AG10803 (cell line): ENCODE results near the gene HIF1A.
"Not testable (repeated sequence)": the region's sequence is repeated elsewhere in the genome, so short reads cannot be mapped to it uniquely, and the experiment has no call there.

Experiments
- DNase-seq: peaks from one replicate; pipeline ENCODE4 v3.0.0; 2010; ENCODE audit warnings: low read depth
- H3K4me3 ChIP-seq: 2 replicates; pipeline ENCODE4 v1.5.1; 2011; ENCODE audit warnings: mild to moderate bottlenecking, low read length, control low read depth
- TF ChIP-seq, protein P1 (sequence below): conservative IDR thresholded peaks from 2 replicates; pipeline ENCODE4 v1.5.1; 2011; ENCODE audit warnings: mild to moderate bottlenecking, low read length, control low read depth, inconsistent platforms

HIF1A gene

DNA sequence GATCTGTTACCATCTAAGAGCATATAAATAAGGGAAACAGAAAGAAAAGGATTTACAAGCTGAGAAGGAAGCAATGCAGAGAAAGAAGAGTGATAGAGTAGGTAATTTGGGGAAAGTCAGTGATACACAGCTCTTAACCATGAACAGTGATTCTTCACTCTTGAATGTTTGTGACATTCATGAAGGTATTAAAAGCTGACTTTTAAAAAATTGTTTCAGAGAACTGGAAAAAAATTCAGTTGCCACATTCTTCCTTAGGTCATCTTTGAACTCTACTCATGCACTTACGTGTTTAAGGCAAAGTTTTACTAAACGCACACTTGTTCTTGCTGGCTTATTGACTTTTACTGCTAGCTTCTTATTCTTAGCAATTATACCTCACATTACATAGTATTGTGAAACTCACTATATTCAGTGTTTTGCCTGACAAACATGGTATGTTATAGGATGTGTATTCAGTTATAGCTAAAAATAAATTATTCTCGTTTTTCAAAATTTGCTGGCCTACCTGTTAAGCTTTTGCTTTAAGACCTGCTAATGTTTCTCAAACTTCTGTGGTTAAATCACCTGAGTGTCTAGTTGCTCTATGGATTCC, 10.9 kb downstream of the HIF1A start:
- TF ChIP-seq, protein P1, sequence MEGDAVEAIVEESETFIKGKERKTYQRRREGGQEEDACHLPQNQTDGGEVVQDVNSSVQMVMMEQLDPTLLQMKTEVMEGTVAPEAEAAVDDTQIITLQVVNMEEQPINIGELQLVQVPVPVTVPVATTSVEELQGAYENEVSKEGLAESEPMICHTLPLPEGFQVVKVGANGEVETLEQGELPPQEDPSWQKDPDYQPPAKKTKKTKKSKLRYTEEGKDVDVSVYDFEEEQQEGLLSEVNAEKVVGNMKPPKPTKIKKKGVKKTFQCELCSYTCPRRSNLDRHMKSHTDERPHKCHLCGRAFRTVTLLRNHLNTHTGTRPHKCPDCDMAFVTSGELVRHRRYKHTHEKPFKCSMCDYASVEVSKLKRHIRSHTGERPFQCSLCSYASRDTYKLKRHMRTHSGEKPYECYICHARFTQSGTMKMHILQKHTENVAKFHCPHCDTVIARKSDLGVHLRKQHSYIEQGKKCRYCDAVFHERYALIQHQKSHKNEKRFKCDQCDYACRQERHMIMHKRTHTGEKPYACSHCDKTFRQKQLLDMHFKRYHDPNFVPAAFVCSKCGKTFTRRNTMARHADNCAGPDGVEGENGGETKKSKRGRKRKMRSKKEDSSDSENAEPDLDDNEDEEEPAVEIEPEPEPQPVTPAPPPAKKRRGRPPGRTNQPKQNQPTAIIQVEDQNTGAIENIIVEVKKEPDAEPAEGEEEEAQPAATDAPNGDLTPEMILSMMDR = no peak
- no peak for DNase-seq
- H3K4me3 ChIP-seq = no peak overlapping the region

DNA sequence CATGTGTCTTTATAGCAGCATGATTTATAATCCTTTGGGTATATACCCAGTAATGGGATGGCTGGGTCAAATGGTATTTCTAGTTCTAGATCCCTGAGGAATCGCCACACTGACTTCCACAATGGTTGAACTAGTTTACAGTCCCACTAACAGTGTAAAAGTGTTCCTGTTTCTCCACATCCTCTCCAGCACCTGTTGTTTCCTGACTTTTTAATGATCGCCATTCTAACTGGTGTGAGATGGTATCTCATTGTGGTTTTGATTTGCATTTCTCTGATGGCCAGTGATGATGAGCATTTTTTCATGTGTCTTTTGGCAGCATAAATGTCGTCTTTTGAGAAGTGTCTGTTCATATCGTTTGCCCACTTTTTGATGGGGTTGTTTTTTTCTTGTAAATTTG, 12.5 kb downstream of the HIF1A start:
- H3K4me3 ChIP-seq, DNase-seq: not testable (repeated sequence)

DNA sequence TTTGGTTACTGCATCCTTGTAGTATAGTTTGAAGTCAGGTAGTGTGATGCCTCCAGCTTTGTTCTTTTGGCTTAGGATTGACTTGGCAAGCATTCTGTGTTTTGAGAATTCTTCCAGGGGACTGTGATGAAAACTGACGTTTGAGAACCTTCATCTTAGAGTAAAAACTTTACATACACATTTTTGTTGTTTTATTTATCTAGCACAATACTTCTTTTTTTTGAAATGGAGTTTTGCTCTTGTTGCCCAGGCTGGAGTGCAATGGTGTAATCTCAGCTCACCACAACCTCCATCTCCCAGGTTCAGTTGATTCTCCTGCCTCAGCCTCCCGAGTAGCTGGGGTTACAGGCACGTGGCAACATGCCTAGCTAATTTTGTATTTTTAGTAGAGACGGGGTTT, 13.4 kb downstream of the HIF1A start:
- not testable (repeated sequence) for H3K4me3 ChIP-seq, DNase-seq

DNA sequence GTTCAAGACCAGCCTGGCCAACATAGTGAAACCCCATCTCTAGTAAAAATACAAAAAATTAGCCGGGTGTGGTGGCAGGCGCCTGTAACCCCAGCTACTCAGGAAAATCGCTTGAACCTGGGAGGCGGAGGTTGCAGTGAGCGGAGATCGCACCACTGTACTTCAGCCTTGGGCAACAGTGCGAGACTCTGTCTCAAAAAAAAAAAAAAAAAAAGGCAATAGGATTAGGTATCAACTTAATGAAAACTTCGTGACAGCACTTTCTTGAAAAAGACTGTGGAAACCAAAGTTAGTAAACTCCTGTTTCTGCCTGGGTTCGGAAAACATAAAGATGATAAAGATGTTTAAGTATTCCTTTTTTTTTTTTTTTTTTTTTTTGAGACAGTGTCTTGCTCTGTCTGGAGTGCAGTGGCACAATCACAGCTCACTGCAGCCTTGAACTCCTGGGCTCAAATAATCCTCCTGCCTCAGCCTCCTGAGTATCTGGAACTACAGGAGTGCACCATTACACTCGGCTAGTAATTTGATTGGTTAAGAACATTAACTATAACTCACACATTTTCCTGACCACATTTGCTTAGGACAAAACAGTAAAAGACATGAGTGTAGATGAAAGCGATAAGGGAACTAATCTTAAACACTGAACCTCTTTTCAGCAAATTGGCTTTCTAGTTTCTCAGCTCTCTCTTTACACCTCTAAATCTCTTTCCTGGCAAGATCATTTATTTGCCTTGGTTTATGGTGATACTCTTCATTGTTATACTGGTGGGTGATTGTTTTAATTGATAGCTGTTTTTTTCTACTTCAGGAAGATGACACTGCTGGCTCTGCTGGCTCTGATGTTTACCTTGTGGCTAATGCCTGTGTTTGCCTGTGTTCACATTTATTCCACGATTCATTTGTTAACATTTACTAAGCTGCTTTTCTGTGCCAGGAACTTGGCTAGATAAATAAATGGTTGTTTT, 15.8 kb downstream of the HIF1A start:
- TF ChIP-seq, protein P1 = no peak
- no peak for DNase-seq
- H3K4me3 ChIP-seq = no peak overlapping the region

DNA sequence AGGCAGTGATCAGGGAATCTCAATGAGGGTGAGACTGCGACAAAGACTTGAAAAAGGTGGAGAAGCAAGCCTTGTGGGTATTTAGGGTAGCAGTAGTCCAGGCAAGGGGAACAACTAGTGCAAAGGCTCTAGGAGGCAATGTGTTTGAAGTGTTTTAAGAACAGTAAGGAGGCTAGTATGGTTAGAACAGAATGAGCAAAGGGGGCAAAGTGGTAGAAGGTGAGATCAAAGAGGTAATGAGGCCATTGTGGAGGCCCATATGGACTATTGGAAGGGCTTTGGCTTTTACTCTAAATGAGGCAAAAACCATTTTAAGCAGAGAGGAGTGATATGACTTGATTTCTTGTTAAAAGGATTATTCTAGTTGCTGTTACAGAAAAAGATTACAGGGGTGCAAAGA, 16.8 kb downstream of the HIF1A start:
- DNase-seq = no peak
- TF ChIP-seq, protein P1 = no peak
- H3K4me3 ChIP-seq = no peak overlapping the region

DNA sequence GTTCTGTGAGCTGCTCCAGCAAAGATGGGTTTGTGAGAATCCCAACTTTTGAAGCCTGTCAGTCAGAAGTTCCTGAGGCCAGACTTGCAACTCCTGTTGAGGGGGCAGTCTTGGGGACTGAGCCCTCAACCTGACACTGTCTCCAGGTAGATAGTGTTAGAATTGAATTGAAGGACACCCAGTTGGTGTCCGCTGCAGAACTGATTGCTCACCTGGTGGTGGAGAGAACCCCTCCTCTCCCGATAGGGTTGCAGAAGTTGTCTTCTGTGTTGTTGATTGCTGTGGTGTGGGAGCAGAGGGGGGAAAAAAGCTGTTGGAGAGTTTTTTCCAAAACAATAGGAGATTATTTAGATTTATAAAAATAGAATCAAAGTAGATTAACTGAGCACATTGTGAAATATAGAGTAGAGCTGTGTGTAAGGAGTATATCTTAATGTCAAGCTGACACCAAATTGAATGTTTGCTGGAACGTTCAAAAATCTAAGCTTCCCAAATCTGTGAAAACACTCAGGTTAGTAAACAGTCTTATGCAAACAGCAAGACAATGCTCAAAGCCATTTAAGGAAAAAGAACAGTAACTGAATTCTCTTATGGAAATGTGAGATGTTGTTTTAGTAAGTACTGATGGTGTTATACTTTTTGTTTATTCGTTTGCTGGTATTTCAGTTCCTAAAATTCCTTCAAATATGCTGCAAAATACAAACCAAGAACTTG, 18.6 kb downstream of the HIF1A start:
- TF ChIP-seq, protein P1 = no peak
- DNase-seq = no peak
- H3K4me3 ChIP-seq = no peak overlapping the region

DNA sequence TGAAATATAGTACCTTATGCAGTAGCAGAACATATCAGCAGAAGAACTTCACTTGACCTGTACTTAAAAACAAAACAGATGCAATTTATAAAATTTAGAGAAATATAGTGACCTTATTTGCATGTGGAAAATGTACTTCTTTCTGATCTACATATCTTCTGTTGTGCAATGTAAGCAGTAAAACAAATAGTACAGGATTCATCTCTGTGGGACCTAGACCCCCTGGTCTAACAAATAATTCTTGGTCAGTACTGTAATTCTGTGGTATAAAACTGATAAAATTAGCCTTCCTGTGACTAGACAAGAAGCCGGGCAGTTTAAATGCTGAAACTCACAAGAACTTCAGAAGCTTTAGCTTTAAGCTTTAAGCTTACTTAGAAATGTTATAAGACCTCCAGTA, 21.6 kb downstream of the HIF1A start:
- TF ChIP-seq, protein P1 = no peak
- no peak overlapping the region for H3K4me3 ChIP-seq
- DNase-seq = no peak
